Gastroesophageal sphincter (tissue), 4 donors: Measurements from ENCODE around the gene ACSM3. TPM values are rescaled to one million over a fixed set of nuclear protein-coding genes. Genes with fewer than 3 reads are reported as not detected.
"Not testable (repeated sequence)": the region's sequence is repeated elsewhere in the genome, so short reads cannot be mapped to it uniquely, and the experiment has no call there.

Experiments used
- ATAC-seq: fragments of 150-250 bp; one replicate; pipeline ENCODE4 v1.9.1; 2016; ENCODE audit warnings: mild to moderate bottlenecking, moderate library complexity
- H3K27ac ChIP-seq, 4 donors: fragments of 200-600 bp; sonication (generic) in 3 of 4; 1 replicate in 3 of 4; 2 replicates in 1 of 4; pipeline ENCODE4 v1.5.1; 2016 to 2019
- H3K27me3 ChIP-seq: fragments of 200-600 bp; sonication (generic); one replicate; pipeline ENCODE4 v1.5.1; 2019
- H3K36me3 ChIP-seq, 2 donors: fragments of 200-600 bp; sonication (generic); one replicate each; pipeline ENCODE4 v1.5.1; 2019; ENCODE audit warnings: control low read depth in 1 of 2
- H3K4me1 ChIP-seq, 3 donors: fragments of 200-600 bp; sonication (generic); 1 replicate in 2 of 3; 2 replicates in 1 of 3; pipeline ENCODE4 v1.5.1; 2016 to 2019; ENCODE audit warnings: control low read depth in 2 of 3
- H3K4me3 ChIP-seq, 2 donors: fragments of 200-600 bp; sonication (generic); one replicate each; pipeline ENCODE4 v1.5.1; 2019; ENCODE audit warnings: mild to moderate bottlenecking in 1 of 2, moderate library complexity in 1 of 2
- H3K9me3 ChIP-seq, 3 donors: fragments of 200-600 bp; sonication (generic); one replicate each; pipeline ENCODE4 v1.5.1; 2017 to 2019; ENCODE audit warnings: control low read depth in 2 of 3
- EP300 ChIP-seq: sonication (generic); formaldehyde crosslinking; IDR thresholded peaks from one replicate; pipeline ENCODE4 v1.6.1; 2017; ENCODE audit warnings: antibody characterized with exemption, mild to moderate bottlenecking
- POLR2A ChIP-seq, 2 donors: fragments of 450-650 bp; IDR thresholded peaks; one replicate each; pipeline ENCODE4 v1.6.1; 2017; ENCODE audit warnings: antibody characterized with exemption in 2 of 2, mild to moderate bottlenecking in 2 of 2, moderate library complexity in 1 of 2
- POLR2AphosphoS5 ChIP-seq: sonication (generic); formaldehyde crosslinking; IDR thresholded peaks from one replicate; pipeline ENCODE4 v1.6.1; 2017; ENCODE audit warnings: antibody characterized with exemption
- WGBS, 2 donors: methylation state at CpG; one replicate each; pipeline ENCODE4 v1.1.5; 2018; ENCODE audit warnings: low coverage in 1 of 2; 5-methylcytosine and 5-hydroxymethylcytosine counted together
- total RNA-seq, 4 donors: library from RNA; depleted of rRNA; stranded (reverse); fragments of >200 nt; gene quantifications; one replicate each; pipeline ENCODE4 v1.1.0, GENCODE V29; 2016
- TF ChIP-seq, protein P1 (sequence below), 4 experiments: fragments of 200-600 bp in 2 of 4; fragments of 450-650 bp in 2 of 4; sonication (generic) in 1 of 4; IDR thresholded peaks; one replicate each; pipeline ENCODE4 v1.5.1; 2017 to 2019; ENCODE audit warnings: antibody characterized with exemption in 4 of 4, mild to moderate bottlenecking in 2 of 4, moderate library complexity in 2 of 4

The ACSM3 gene
- total RNA-seq, 4 donors from 2014 or later = 4.5 to 24.8 (median 6.8) TPM

DNA sequence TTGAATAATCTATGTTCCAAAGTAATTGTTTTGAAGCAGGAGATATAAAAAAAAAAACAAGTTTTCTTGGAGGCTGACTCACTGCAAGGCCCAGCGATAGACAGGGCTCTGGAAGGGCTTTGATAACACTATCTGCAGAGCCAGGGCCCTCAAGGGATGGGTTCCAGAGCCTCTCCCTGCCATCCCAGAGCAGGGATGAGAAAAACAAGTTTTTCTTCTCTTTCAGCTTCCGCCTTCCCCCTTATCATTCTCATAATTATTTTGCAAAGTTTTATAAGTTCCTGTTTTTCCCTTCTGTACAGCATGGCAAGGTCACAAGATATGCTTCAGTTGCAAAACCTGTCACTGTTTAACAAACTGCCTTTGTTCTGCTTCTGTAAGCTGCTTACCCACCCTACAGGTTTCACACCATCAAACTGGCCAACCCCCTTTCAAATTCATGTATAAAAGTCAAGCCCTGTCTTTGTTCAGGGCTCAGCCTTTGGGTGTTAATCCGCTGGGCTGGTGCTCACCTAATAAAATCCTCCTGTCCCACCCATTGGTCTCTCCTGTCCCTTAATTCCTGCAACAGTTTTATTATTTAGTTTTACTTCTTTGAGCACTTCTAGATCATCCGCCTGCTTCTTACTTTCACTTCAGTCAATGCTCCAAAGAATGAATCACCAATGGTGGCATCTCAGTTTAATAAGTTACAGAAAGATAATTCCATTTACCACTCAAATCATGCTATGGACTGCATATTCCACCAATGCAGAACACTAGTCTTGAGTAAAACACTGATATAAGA lies 16.6 kb upstream of the ACSM3 start:
- Histone ChIP-seq H3K4me1 (no peaks in the 10 kb centered on the region), H3K36me3 (no peaks in the 10 kb centered on the region), H3K9me3 (peaks cover 0 to 10% (median 0%) of the 10 kb centered on the region in 3 donors), H3K27me3 (no peaks in the 10 kb centered on the region), H3K4me3 (no peak overlapping the region), H3K27ac (no peak overlapping the region)
- ATAC-seq = no peak
- 81 to 87% methylated on average over 4 of the region's 4 CpGs for WGBS, 2 donors
- TF ChIP-seq EP300 = no peak
- no peak for TF ChIP-seq POLR2AphosphoS5
- TF ChIP-seq POLR2A (IDR thresholded peaks at IDR 0.05) = no peak
- TF ChIP-seq, protein P1, sequence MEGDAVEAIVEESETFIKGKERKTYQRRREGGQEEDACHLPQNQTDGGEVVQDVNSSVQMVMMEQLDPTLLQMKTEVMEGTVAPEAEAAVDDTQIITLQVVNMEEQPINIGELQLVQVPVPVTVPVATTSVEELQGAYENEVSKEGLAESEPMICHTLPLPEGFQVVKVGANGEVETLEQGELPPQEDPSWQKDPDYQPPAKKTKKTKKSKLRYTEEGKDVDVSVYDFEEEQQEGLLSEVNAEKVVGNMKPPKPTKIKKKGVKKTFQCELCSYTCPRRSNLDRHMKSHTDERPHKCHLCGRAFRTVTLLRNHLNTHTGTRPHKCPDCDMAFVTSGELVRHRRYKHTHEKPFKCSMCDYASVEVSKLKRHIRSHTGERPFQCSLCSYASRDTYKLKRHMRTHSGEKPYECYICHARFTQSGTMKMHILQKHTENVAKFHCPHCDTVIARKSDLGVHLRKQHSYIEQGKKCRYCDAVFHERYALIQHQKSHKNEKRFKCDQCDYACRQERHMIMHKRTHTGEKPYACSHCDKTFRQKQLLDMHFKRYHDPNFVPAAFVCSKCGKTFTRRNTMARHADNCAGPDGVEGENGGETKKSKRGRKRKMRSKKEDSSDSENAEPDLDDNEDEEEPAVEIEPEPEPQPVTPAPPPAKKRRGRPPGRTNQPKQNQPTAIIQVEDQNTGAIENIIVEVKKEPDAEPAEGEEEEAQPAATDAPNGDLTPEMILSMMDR (IDR thresholded peaks at IDR 0.05) = no peak

DNA sequence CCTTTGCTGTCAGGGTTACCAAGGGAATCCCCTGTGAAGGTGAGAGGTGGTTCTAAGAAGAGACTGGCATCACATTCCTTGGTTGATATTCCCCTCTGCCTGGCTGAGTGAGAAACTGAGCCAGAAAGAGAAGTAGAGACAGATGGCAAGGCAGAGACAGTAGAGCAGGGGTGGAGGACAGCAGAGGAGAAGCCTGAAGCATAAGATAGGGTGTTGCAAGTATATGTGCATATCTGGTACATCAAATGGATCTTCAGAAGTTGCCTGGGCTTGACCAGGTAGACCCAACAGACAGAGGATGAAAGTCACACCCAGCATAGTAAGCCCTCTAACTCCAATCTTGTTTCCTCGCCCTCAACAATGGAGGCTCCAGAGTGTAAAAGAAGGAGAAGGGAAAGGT lies 14.3 kb upstream of the ACSM3 start:
- Histone ChIP-seq H3K4me1 (no peaks in the 10 kb centered on the region), H3K4me3 (no peak overlapping the region), H3K9me3 (peaks cover 0 to 10% (median 0%) of the 10 kb centered on the region in 3 donors), H3K36me3 (no peaks in the 10 kb centered on the region), H3K27ac (no peak overlapping the region), H3K27me3 (no peaks in the 10 kb centered on the region)
- TF ChIP-seq, protein P1 (IDR thresholded peaks at IDR 0.05) = no peak
- no peak for TF ChIP-seq EP300
- TF ChIP-seq POLR2A (IDR thresholded peaks at IDR 0.05) = no peak
- TF ChIP-seq POLR2AphosphoS5 = no peak
- ATAC-seq = no peak
- 50 to 100% methylated on average over 1 of the region's 1 CpG for WGBS, 2 donors

DNA sequence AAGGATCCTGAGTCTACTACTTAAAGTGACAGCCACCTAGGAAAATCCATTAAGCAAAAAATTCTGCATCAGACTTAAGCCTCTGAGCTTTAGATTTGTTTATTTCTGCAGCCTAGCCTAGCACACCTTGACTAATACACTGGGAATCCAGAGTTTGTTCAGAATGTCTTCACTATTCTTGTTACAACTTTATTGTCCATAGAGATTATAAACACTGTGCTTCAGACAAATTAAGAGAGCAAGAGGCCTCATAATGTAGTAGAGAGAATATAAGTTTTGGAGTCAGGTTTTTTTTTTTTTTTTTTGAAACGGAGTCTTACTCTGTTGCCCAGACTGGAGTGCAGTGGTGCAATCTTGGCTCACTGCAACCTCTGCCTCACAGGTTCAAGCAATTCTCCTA lies 13.3 kb upstream of the ACSM3 start:
- H3K4me1 ChIP-seq = no peaks in the 10 kb centered on the region
- ATAC-seq = no peak
- no peak overlapping the region for H3K27ac ChIP-seq
- WGBS, 2 donors = 67% methylated on average over 1 of the region's 1 CpG; no CpG with 5 or more reads in 1 of the 2 donors
- no peaks in the 10 kb centered on the region for H3K36me3 ChIP-seq
- peaks cover 0 to 10% (median 0%) of the 10 kb centered on the region in 3 donors for H3K9me3 ChIP-seq
- no peak for TF ChIP-seq POLR2A (IDR thresholded peaks at IDR 0.05)
- TF ChIP-seq EP300 = no peak
- H3K4me3 ChIP-seq = no peak overlapping the region
- no peaks in the 10 kb centered on the region for H3K27me3 ChIP-seq

DNA sequence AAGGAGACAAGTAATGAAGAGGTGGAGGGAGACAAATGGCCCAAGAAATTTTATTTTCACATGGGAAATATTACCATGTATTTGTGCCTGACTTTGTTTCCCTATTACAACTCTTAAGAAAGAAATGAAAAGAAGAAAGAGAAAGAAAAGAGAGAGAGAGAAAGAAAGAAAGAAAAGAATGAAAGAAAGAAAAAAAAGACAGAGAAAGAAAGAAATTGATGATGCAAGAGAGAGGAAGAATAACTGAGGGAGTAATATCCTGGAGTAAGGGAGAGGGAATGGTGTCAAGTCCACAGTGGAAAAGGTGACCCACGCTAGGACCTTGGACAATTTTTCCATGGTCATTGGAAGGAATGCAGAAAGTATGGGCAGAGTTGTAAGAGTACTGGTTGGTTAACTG lies 10.1 kb upstream of the ACSM3 start:
- 45% methylated on average over 1 of the region's 1 CpG; no CpG with 5 or more reads in 1 of the 2 donors for WGBS, 2 donors
- ATAC-seq = no peak
- H3K4me1 ChIP-seq = no peaks in the 10 kb centered on the region

DNA sequence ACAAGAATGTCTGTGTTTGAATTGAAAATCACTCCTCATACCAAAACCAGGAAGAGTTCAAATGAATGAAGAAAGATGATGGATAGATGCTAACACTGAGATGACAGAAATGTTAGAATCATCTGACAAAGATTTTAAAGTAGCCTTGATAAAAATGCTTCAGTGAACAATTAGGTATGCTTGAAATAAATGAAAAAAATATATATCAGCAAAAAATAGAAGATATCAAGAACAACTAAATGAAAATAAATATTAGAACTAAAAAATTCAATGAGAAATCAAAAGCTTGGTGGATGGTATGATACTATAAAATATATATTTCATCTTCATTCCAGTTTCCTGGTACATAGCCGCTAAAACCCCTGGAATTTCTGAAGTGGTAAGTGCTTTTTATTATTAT lies 8.6 kb upstream of the ACSM3 start:
- 65 to 92% methylated on average over 1 of the region's 1 CpG for WGBS, 2 donors
- no peak overlapping the region for H3K4me3 ChIP-seq
- no peaks in the 10 kb centered on the region for H3K27me3 ChIP-seq
- no peaks in the 10 kb centered on the region for H3K36me3 ChIP-seq
- H3K4me1 ChIP-seq = no peaks in the 10 kb centered on the region
- no peak overlapping the region for H3K27ac ChIP-seq
- ATAC-seq = no peak
- H3K9me3 ChIP-seq = no peaks in the 10 kb centered on the region
- TF ChIP-seq POLR2AphosphoS5 = no peak
- TF ChIP-seq, protein P1 (IDR thresholded peaks at IDR 0.05) = no peak
- TF ChIP-seq POLR2A (IDR thresholded peaks at IDR 0.05) = no peak
- TF ChIP-seq EP300 = no peak

More for the DNA sequence above, 10.1 kb upstream of the ACSM3 start:
- Histone ChIP-seq H3K36me3 (no peaks in the 10 kb centered on the region), H3K9me3 (no peaks in the 10 kb centered on the region), H3K4me3 (no peak overlapping the region), H3K27me3 (no peaks in the 10 kb centered on the region), H3K27ac (no peak overlapping the region)
- no peak for TF ChIP-seq POLR2A (IDR thresholded peaks at IDR 0.05)
- no peak for TF ChIP-seq POLR2AphosphoS5
- TF ChIP-seq, protein P1 (IDR thresholded peaks at IDR 0.05) = no peak
- no peak for TF ChIP-seq EP300

DNA sequence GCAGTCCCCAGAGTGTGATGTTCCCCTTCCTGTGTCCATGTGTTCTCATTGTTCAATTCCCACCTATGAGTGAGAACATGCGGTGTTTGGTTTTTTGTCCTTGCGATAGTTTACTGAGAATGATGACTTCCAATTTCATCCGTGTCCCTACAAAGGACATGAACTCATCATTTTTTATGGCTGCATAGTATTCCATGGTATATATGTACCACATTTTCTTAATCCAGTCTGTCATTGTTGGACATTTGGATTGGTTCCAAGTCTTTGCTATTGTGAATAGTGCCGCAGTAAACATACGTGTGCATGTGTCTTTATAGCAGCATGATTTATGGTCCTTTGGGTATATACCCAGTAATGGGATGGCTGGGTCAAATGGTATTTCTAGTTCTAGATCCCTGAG lies 8.0 kb upstream of the ACSM3 start:
- H3K4me1 ChIP-seq, H3K27me3 ChIP-seq, H3K27ac ChIP-seq, H3K9me3 ChIP-seq, ATAC-seq, H3K4me3 ChIP-seq, H3K36me3 ChIP-seq: not testable (repeated sequence)
- WGBS, 2 donors = no CpG with 5 or more reads among the region's 5 CpGs
